HepG2 (cell line): ENCODE data around the gene PNPLA2. TPM values are rescaled to one million over a fixed set of nuclear protein-coding genes. Genes with fewer than 3 reads are reported as not detected.

Experiments used
- ADNP ChIP-seq: sonication (generic); formaldehyde crosslinking; IDR thresholded peaks from 2 replicates; pipeline ENCODE4 v1.4.0; 2020; ENCODE audit warnings: missing genetic modification reagents
- BHLHE40 ChIP-seq: IDR thresholded peaks from 2 replicates; pipeline ENCODE4 v1.6.1; 2011; ENCODE audit warnings: low read length, improper control_type of control experiment
- CCDC6 ChIP-seq: sonication (generic); formaldehyde crosslinking; IDR thresholded peaks from 2 replicates; pipeline ENCODE4 v1.8.1; 2022; ENCODE audit warnings: mild to moderate bottlenecking, missing genetic modification reagents, moderate library complexity
- DMAP1 ChIP-seq: IDR thresholded peaks from 2 replicates; pipeline ENCODE4 v1.6.1; 2016
- FOXA1 ChIP-seq, 2 experiments: fragments of 450-650 bp in 1 of 2; sonication (generic) in 1 of 2; formaldehyde crosslinking in 1 of 2; IDR thresholded peaks; 2 replicates each; pipeline versions ENCODE4 v1.4.0 to v1.6.1; 2016 to 2020; ENCODE audit warnings: missing genetic modification reagents in 1 of 2
- NONO ChIP-seq, 2 experiments: fragments of 450-650 bp in 1 of 2; sonication (generic) in 1 of 2; formaldehyde crosslinking in 1 of 2; IDR thresholded peaks in 1 of 2; conservative IDR thresholded peaks in 1 of 2; 2 replicates each; pipeline versions ENCODE4 v1.6.1 to v1.8.0; 2017 to 2022; ENCODE audit warnings: mild to moderate bottlenecking in 1 of 2, missing genetic modification reagents in 1 of 2, moderate library complexity in 1 of 2
- RELA ChIP-seq: sonication (generic); formaldehyde crosslinking; IDR thresholded peaks from 2 replicates; pipeline ENCODE4 v1.4.0; 2020; ENCODE audit warnings: missing genetic modification reagents
- SP5 ChIP-seq: IDR thresholded peaks from 2 replicates; pipeline ENCODE4 v1.6.1; 2016; ENCODE audit warnings: low read depth, borderline replicate concordance
- ZBTB49 ChIP-seq: sonication (generic); formaldehyde crosslinking; IDR thresholded peaks from 2 replicates; pipeline ENCODE4 v1.4.0; 2020; ENCODE audit warnings: missing genetic modification reagents, borderline replicate concordance
- ZNF296 ChIP-seq: sonication (generic); formaldehyde crosslinking; conservative IDR thresholded peaks from 2 replicates; pipeline ENCODE4 v1.5.0; 2020; ENCODE audit warnings: mild to moderate bottlenecking, missing genetic modification reagents
- ZNF331 ChIP-seq: sonication (generic); formaldehyde crosslinking; IDR thresholded peaks from 2 replicates; pipeline ENCODE4 v1.4.0; 2020; ENCODE audit warnings: missing genetic modification reagents
- ZNF333 ChIP-seq: sonication (generic); formaldehyde crosslinking; IDR thresholded peaks from 2 replicates; pipeline ENCODE4 v1.4.0; 2020; ENCODE audit warnings: mild to moderate bottlenecking, missing genetic modification reagents, borderline replicate concordance
- ZNF766 ChIP-seq: sonication (generic); formaldehyde crosslinking; IDR thresholded peaks from 2 replicates; pipeline ENCODE4 v1.5.0; 2020; ENCODE audit warnings: missing genetic modification reagents, borderline replicate concordance
- polyA plus RNA-seq, 8 experiments: library from polyadenylated mRNA; depleted of rRNA in 3 of 8; stranded (reverse) in 7 of 8; unstranded in 1 of 8; fragments of >200 nt; fragmentation: Illumina TruSeq in 4 of 8; extraction: Trizol in 4 of 8; gene quantifications; 2 replicates each; pipeline versions ENCODE4 v1.2.1 to v1.2.3, GENCODE V29; 2011 to 2016; ENCODE audit warnings: low read depth in 4 of 8, missing spikeins in 1 of 8, mixed read lengths in 1 of 8; ENCODE audit not compliant: insufficient read depth in 1 of 8
- total RNA-seq, 5 experiments: library from RNA; depleted of rRNA; stranded (reverse); fragments of >200 nt; fragmentation: Illumina TruSeq; extraction: Trizol; gene quantifications; 2 replicates each; pipeline ENCODE4 v1.2.3, GENCODE V29; 2016; ENCODE audit warnings: low read depth in 1 of 5
- TF ChIP-seq, protein P1 (sequence below), 2 experiments: sonication (generic) in 1 of 2; formaldehyde crosslinking in 1 of 2; IDR thresholded peaks; 2 replicates each; pipeline versions ENCODE4 v1.4.0 to v1.6.1; 2016 to 2020; ENCODE audit warnings: borderline replicate concordance in 1 of 2, low read depth in 1 of 2, mild to moderate bottlenecking in 1 of 2, missing genetic modification reagents in 1 of 2
- TF ChIP-seq, protein P2 (sequence below): sonication (generic); formaldehyde crosslinking; IDR thresholded peaks from 2 replicates; pipeline ENCODE4 v1.8.1; 2022; ENCODE audit warnings: mild to moderate bottlenecking, missing genetic modification reagents
- TF ChIP-seq, protein P3 (sequence below): sonication (generic); formaldehyde crosslinking; IDR thresholded peaks from 2 replicates; pipeline ENCODE4 v1.4.0; 2020; ENCODE audit warnings: mild to moderate bottlenecking, low read depth, missing genetic modification reagents

The PNPLA2 gene
- total and polyA plus RNA-seq, 2 of the 13 experiments (the other 11 are each of a cell fraction or from before 2014, with no cell fraction given), result 10.5 to 43.2 TPM

DNA sequence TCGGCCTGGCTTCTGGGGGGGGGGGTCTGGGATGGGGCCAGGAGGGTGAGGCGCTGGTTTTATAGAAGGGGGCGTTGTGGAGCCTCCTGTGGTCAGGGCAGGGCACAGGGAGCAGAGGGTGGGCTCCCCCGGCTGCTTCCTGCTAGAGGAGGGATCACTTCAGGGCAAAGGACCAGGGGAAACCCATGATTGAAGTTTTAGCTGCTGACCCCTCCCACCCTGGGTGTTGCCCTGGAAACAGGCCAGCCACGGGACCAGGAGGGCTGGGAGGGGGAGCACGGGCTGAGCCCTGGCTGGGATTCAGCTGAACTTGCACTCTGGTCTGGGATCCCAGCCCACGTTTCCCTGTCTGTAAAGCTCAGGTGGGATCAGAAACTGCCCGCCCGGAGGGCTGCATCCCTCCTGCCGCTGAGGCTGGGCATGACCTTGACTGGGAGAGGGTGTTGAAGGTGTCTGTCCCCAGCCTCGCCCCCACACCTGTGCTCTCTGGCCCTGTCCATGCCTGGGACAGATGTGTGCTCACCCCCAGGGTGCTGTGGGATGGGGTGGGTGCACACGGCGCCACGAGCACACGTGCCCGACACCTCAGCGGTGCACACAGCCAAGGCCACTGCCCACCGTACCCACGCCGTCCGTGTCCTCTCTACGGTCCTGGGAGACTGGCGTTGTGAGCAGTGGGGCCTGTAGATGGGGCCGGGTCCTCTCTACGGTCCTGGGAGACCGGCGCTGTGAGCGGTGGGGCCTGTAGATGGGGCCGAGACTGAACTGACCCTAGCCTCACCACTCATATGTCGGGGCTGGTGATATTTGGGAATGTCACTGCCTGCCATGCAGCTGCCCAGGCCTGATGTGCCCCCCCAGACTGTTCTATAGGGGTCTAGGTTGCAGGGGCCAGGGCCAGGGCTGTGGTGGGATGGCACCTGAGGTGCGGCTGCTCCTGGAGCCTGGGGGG, 26.3 kb downstream of the PNPLA2 start (continued):
- TF ChIP-seq, protein P1, sequence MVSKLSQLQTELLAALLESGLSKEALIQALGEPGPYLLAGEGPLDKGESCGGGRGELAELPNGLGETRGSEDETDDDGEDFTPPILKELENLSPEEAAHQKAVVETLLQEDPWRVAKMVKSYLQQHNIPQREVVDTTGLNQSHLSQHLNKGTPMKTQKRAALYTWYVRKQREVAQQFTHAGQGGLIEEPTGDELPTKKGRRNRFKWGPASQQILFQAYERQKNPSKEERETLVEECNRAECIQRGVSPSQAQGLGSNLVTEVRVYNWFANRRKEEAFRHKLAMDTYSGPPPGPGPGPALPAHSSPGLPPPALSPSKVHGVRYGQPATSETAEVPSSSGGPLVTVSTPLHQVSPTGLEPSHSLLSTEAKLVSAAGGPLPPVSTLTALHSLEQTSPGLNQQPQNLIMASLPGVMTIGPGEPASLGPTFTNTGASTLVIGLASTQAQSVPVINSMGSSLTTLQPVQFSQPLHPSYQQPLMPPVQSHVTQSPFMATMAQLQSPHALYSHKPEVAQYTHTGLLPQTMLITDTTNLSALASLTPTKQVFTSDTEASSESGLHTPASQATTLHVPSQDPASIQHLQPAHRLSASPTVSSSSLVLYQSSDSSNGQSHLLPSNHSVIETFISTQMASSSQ (IDR thresholded peaks at IDR 0.05; ENCODE audit: low read depth), result no peak
- TF ChIP-seq, protein P1 (CRISPR knock-in tag; IDR thresholded peaks at IDR 0.05; ENCODE audit: borderline replicate concordance), result no peak
- TF ChIP-seq SP5 (CRISPR knock-in tag), result peak; percentile 70
- TF ChIP-seq ZNF333, result no peak
- TF ChIP-seq ZNF296 (CRISPR knock-in tag), result no peak
- TF ChIP-seq, protein P2, sequence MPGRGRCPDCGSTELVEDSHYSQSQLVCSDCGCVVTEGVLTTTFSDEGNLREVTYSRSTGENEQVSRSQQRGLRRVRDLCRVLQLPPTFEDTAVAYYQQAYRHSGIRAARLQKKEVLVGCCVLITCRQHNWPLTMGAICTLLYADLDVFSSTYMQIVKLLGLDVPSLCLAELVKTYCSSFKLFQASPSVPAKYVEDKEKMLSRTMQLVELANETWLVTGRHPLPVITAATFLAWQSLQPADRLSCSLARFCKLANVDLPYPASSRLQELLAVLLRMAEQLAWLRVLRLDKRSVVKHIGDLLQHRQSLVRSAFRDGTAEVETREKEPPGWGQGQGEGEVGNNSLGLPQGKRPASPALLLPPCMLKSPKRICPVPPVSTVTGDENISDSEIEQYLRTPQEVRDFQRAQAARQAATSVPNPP (CRISPR knock-in tag), result no peak
- TF ChIP-seq FOXA1 (IDR thresholded peaks at IDR 0.05), result no peak
- no peak for TF ChIP-seq FOXA1 (CRISPR knock-in tag; IDR thresholded peaks at IDR 0.05)
- TF ChIP-seq ZNF331 (CRISPR knock-in tag), result 0 out of 2 replicates have a peak, but pooled peaks have one; percentile 23
- TF ChIP-seq ZBTB49 (CRISPR knock-in tag), result no peak
- no peak for TF ChIP-seq NONO (IDR thresholded peaks at IDR 0.05)
- 0 out of 2 replicates have a peak, but pooled peaks have one; percentile 41 for TF ChIP-seq NONO (CRISPR knock-in tag; conservative IDR thresholded peaks at IDR 0.05)
- TF ChIP-seq CCDC6 (CRISPR knock-in tag), result no peak
- TF ChIP-seq, protein P3, sequence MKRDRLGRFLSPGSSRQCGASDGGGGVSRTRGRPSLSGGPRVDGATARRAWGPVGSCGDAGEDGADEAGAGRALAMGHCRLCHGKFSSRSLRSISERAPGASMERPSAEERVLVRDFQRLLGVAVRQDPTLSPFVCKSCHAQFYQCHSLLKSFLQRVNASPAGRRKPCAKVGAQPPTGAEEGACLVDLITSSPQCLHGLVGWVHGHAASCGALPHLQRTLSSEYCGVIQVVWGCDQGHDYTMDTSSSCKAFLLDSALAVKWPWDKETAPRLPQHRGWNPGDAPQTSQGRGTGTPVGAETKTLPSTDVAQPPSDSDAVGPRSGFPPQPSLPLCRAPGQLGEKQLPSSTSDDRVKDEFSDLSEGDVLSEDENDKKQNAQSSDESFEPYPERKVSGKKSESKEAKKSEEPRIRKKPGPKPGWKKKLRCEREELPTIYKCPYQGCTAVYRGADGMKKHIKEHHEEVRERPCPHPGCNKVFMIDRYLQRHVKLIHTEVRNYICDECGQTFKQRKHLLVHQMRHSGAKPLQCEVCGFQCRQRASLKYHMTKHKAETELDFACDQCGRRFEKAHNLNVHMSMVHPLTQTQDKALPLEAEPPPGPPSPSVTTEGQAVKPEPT (CRISPR knock-in tag), result no peak
- 0 out of 2 replicates have a peak, but pooled peaks have one; percentile 28 for TF ChIP-seq DMAP1 (CRISPR knock-in tag)
- no peak for TF ChIP-seq ZNF766 (CRISPR knock-in tag)
- TF ChIP-seq BHLHE40, result peak; percentile 42
- no peak for TF ChIP-seq RELA (CRISPR knock-in tag)
- TF ChIP-seq ADNP, result no peak
